Measurements from ENCODE around the gene MYO9B.
A peak's percentile ranks its signal among the peaks of the same experiment; 100 is the strongest.

Gene MYO9B

GRCh38 chr19:17214508-17215126 is 139.0 kb downstream of the MYO9B start:
- H3K4me3 Mint-ChIP-seq, result peak overlapping the region; percentile 89
- peaks cover 52% of the 10 kb centered on the region for H3K36me3 Mint-ChIP-seq
- H3K27me3 Mint-ChIP-seq, result no peaks in the 10 kb centered on the region
- H3K9me3 Mint-ChIP-seq, result no peaks in the 10 kb centered on the region
- DNase-seq, result no peak
- H3K27ac Mint-ChIP-seq, result peak overlapping the region; percentile 99
- CTCF ChIA-PET, result interaction anchor here (1.9 kb wide), 1 partner anchor 20 kb away, joined by 5 read pairs; no protein-coding TSS in a partner anchor
- H3K4me1 Mint-ChIP-seq, result peaks cover 28% of the 10 kb centered on the region

- DNase-seq, result peak; percentile 93
- H3K27ac Mint-ChIP-seq, result peak within 1 kb of the TSS; percentile 99
- H3K9me3 Mint-ChIP-seq, result no peaks in the 10 kb centered on the region
- H3K4me1 Mint-ChIP-seq, result peaks cover 25% of the 10 kb centered on the region
- CTCF ChIA-PET, result interaction anchor here (1.9 kb wide), 1 partner anchor 19 kb away, joined by 5 read pairs; no protein-coding TSS in a partner anchor
- H3K4me3 Mint-ChIP-seq, result peak within 1 kb of the TSS; percentile 89
- peaks cover 2% of the 10 kb centered on the region for H3K27me3 Mint-ChIP-seq
- H3K36me3 Mint-ChIP-seq, result peaks cover 48% of the 10 kb centered on the region
Observed at GRCh38 chr19:17215127-17215971, 139.8 kb downstream of the MYO9B start, which contains the start of gene USE1. TSS of gene USE1 (plus strand) at chr19:17215357. CDS start at chr19:17215406, 49 bp downstream.

GRCh38 chr19:17216058-17216670 is 140.6 kb downstream of the MYO9B start:
- CTCF ChIA-PET, result no interaction called here
- H3K27me3 Mint-ChIP-seq, result peaks cover 4% of the 10 kb centered on the region
- no peaks in the 10 kb centered on the region for H3K9me3 Mint-ChIP-seq
- H3K36me3 Mint-ChIP-seq, result peaks cover 45% of the 10 kb centered on the region
- DNase-seq, result no peak
- H3K4me3 Mint-ChIP-seq, result peak overlapping the region; percentile 89
- peak overlapping the region; percentile 99 for H3K27ac Mint-ChIP-seq
- H3K4me1 Mint-ChIP-seq, result peaks cover 25% of the 10 kb centered on the region

GRCh38 chr19:17219286-17219685 is 143.7 kb downstream of the MYO9B start:
- peaks cover 30% of the 10 kb centered on the region for H3K36me3 Mint-ChIP-seq
- H3K9me3 Mint-ChIP-seq, result no peaks in the 10 kb centered on the region
- peaks cover 24% of the 10 kb centered on the region for H3K4me1 Mint-ChIP-seq
- DNase-seq, result no peak
- peaks cover 4% of the 10 kb centered on the region for H3K27me3 Mint-ChIP-seq
- CTCF ChIA-PET, result no interaction called here
- H3K27ac Mint-ChIP-seq, result no peak overlapping the region
- H3K4me3 Mint-ChIP-seq, result no peak overlapping the region

- H3K4me1 Mint-ChIP-seq, result peaks cover 16% of the 10 kb centered on the region
- H3K4me3 Mint-ChIP-seq, result no peak overlapping the region
- CTCF ChIA-PET, result no interaction called here
- no peak for DNase-seq
- no peak overlapping the region for H3K27ac Mint-ChIP-seq
- H3K9me3 Mint-ChIP-seq, result no peaks in the 10 kb centered on the region
- peaks cover 26% of the 10 kb centered on the region for H3K36me3 Mint-ChIP-seq
- H3K27me3 Mint-ChIP-seq, result peaks cover 4% of the 10 kb centered on the region
Observed at GRCh38 chr19:17220207-17220758, 144.7 kb downstream of the MYO9B start.

- CTCF ChIA-PET, result no interaction called here
- Mint-ChIP-seq H3K4me1 (peaks cover 15% of the 10 kb centered on the region), H3K27ac (no peak overlapping the region), H3K4me3 (peak overlapping the region; percentile 84), H3K9me3 (no peaks in the 10 kb centered on the region), H3K36me3 (peaks cover 8% of the 10 kb centered on the region), H3K27me3 (peaks cover 4% of the 10 kb centered on the region)
- no peak for DNase-seq
Observed at GRCh38 chr19:17225053-17225452, 149.5 kb downstream of the MYO9B start.

GRCh38 chr19:17226002-17226933 is 150.7 kb downstream of the MYO9B start, which contains the start of gene OCEL1:
TSS of gene OCEL1 (plus strand) at chr19:17226226. CDS start at chr19:17226248, 22 bp downstream.
- peak; percentile 99 for DNase-seq
- Mint-ChIP-seq H3K9me3 (no peaks in the 10 kb centered on the region), H3K36me3 (peaks cover 13% of the 10 kb centered on the region), H3K4me1 (peaks cover 12% of the 10 kb centered on the region), H3K27ac (peak within 1 kb of the TSS; percentile 97), H3K4me3 (peak within 1 kb of the TSS; percentile 84), H3K27me3 (no peaks in the 10 kb centered on the region)
- CTCF ChIA-PET, result no interaction called here

GRCh38 chr19:17227798-17228367 is 152.3 kb downstream of the MYO9B start:
- CTCF ChIA-PET, result no interaction called here
- no peaks in the 10 kb centered on the region for H3K9me3 Mint-ChIP-seq
- H3K4me1 Mint-ChIP-seq, result peaks cover 12% of the 10 kb centered on the region
- DNase-seq, result no peak
- H3K27ac Mint-ChIP-seq, result peak overlapping the region; percentile 65
- H3K4me3 Mint-ChIP-seq, result no peak overlapping the region
- H3K27me3 Mint-ChIP-seq, result no peaks in the 10 kb centered on the region
- peaks cover 18% of the 10 kb centered on the region for H3K36me3 Mint-ChIP-seq

- Mint-ChIP-seq H3K9me3 (no peaks in the 10 kb centered on the region), H3K27me3 (no peaks in the 10 kb centered on the region), H3K4me1 (peaks cover 25% of the 10 kb centered on the region), H3K27ac (no peak overlapping the region), H3K36me3 (peaks cover 18% of the 10 kb centered on the region), H3K4me3 (no peak overlapping the region)
- DNase-seq, result no peak
- CTCF ChIA-PET, result no interaction called here
Observed at GRCh38 chr19:17229890-17230289, 154.3 kb downstream of the MYO9B start.

GRCh38 chr19:17232258-17232657 is 156.7 kb downstream of the MYO9B start:
- no peaks in the 10 kb centered on the region for H3K9me3 Mint-ChIP-seq
- H3K27ac Mint-ChIP-seq, result no peak overlapping the region
- H3K4me1 Mint-ChIP-seq, result peaks cover 27% of the 10 kb centered on the region
- H3K4me3 Mint-ChIP-seq, result no peak overlapping the region
- no peak for DNase-seq
- peaks cover 15% of the 10 kb centered on the region for H3K36me3 Mint-ChIP-seq
- CTCF ChIA-PET, result no interaction called here
- H3K27me3 Mint-ChIP-seq, result no peaks in the 10 kb centered on the region

GRCh38 chr19:17234911-17235299 is 159.3 kb downstream of the MYO9B start:
- H3K4me1 Mint-ChIP-seq, result peaks cover 28% of the 10 kb centered on the region
- H3K36me3 Mint-ChIP-seq, result peaks cover 10% of the 10 kb centered on the region
- CTCF ChIA-PET, result interaction anchor here (0.9 to 1.4 kb wide), 6 partner anchors 11 to 160 kb away, joined by 3 to 8 read pairs (median 5); partner anchors contain the start of genes HAUS8, NR2F6 and USE1
- H3K9me3 Mint-ChIP-seq, result no peaks in the 10 kb centered on the region
- peak; percentile 81 for DNase-seq
- H3K27ac Mint-ChIP-seq, result peak overlapping the region; percentile 88
- no peaks in the 10 kb centered on the region for H3K27me3 Mint-ChIP-seq
- H3K4me3 Mint-ChIP-seq, result peak overlapping the region; percentile 81

- Mint-ChIP-seq H3K9me3 (no peaks in the 10 kb centered on the region), H3K27me3 (peaks cover under 1% of the 10 kb centered on the region), H3K36me3 (peaks cover 7% of the 10 kb centered on the region), H3K27ac (peak overlapping the region; percentile 88), H3K4me1 (peaks cover 28% of the 10 kb centered on the region), H3K4me3 (peak overlapping the region; percentile 81)
- CTCF ChIA-PET, result interaction anchor here (0.6 to 1.4 kb wide), 9 partner anchors 10 to 365 kb away, joined by 3 to 6 read pairs (median 3); partner anchors contain the start of genes HAUS8 and NR2F6
- peak; percentile 87 for DNase-seq
Observed at GRCh38 chr19:17235300-17235970, 159.9 kb downstream of the MYO9B start.
